Posterior cingulate gyrus (tissue), 11 donors: ENCODE data around the gene ANXA11.
"Not testable (repeated sequence)": the region's sequence is repeated elsewhere in the genome, so short reads cannot be mapped to it uniquely, and the experiment has no call there.

Experiments used
- DNase-seq, 10 donors: peaks; one replicate each; pipeline versions ENCODE4 v3.0.0 to v3.0.0-alpha.2; 2020 to 2021; ENCODE audit warnings: mixed read lengths in 3 of 10
- intact Hi-C: fragments of 100-400 bp; cut with DNase I; formaldehyde crosslinking; loops from one replicate; pipeline ENCODE4 v1.15.1; 2023

Gene ANXA11

DNA sequence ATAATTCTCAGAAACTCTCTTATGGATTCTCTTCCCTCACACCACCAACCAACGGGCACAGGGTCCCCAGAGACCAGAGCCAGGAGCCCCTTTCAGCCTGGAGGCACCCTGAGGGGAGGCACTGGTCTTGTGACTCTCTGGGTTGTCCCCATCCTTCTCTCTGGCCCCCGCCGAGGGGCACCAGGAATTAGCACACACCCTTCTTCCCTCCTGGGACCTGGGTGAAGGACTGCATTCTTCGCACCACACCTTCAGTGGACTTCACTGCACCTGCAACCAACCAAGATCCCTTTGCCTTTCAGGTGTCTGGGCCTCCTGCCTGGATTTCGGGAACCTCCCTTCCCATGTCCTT, 50.7 kb downstream of the ANXA11 start:
- intact Hi-C loops: no loop called here
- DNase-seq: peak in 3 of 10 donors; percentile 42 to 59 (median 58)

DNA sequence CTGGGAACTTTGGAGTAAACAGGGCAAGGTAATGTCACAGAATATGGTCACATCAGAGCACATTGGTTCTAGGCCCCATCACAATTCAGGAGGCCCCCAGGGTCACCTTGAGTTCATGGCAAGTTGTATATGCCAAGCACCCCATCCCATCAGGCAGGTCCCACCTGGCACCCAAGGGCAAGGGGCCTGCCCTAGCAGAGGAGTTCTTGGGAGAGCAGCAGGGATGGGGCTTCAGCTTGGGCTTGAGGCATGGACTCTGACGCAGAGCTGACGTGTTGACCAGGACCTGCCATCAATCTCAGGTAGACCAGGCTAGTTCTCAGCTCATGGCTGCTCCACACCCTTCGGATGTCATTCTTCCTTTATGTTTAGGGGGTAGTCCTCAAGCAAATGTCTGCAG, 51.9 kb downstream of the ANXA11 start:
- peak in 3 of 10 donors; percentile 12 to 49 (median 49) for DNase-seq

DNA sequence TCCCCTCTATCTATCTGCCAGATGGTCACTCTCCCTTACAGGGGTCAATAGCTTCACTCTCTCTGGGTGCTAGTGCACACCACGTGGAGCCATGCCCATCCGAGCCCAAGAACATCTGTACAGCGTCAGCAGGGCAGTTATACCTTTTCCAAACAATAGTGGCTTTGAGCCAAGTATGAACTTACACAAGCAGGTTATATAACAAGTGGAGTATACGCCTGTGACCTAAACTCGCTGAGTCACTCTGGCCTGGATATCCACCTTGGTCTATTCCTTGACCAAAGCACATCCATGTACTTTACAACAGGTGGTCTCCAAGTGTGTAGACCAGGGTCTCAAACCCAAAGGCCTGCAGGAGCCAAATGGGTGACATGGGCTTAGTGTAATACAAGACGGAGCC, 52.5 kb downstream of the ANXA11 start:
- peak in 3 of 10 donors; percentile 6 to 18 (median 9) for DNase-seq
- intact Hi-C loops: no loop called here

More for the DNA sequence above, 51.9 kb downstream of the ANXA11 start:
- intact Hi-C loops: no loop called here

DNA sequence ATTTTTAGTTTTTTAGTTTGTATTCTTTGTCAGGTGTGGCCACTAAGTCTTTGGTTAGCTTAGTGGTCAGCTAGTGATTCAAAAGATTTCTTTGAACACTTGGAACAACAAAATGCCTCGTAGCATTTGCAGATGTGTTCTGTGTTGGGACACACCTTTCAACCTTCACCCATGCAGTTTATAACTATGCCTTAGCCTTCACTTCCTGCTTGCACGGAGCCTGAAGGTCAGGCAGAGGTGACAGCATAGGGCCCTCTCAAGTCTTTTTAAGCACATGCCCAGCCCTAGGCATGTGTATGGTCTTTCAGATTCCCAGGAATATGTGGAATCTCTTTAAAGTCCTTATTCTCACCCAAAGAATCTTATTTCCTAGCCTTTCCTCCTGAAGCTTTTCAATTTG, 55.2 kb downstream of the ANXA11 start:
- DNase-seq: peak in 1 of 10 donors; percentile 12
- intact Hi-C loops: no loop called here

DNA sequence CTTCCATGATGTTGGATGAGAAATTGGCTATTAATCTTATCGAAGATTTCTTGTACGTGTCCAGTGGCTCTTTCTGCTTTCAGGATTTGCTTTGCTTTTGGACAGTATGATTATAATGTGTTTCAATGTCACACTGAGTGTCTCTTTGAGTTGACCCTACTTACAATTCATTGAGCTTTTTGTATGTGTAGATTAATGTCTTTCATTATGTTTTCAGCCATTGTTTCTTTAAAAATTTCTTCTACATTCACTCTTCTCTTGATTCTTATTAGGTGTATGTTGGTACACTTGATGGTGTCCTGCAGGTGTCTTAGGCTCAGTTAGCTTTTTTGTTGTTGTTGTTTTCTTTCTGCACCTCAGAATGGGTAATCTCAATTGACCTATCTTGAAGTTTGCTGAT, 56.2 kb downstream of the ANXA11 start:
- intact Hi-C loops: no loop called here

DNA sequence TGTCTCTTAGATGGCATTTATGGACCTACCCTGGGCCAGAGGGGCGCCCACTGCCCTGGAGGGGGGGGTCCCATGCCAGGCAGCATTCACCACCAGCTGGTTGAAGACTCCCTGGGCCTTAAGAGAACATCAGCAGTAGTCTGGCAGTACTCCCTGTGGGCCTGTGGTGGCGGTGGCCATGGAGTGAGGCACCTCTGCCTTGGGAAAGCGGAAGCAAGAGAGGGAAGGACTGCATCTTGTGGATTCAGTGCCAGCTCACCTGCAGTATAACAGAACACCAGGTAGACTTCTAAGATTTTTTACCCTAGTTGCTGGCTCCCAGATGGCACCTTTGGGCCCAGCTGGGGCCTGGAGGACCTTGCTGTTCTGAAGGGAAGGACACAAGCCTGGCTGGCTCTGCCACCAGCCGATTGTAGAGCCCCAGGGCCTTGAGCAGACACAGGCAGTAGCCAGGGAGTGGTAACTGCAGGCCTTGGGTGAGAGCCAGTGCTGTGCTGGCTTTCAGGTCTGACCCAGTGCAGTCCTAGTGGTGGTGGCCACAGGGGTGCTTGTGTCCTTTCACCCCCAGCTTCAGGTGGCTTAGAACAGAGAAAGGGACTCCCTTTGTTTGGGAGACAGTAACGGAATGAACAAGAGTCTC, 57.1 kb downstream of the ANXA11 start:
- DNase-seq: peak in 2 of 10 donors; percentile 39 to 76
- intact Hi-C loops: no loop called here

More for the DNA sequence above, 56.2 kb downstream of the ANXA11 start:
- no peak for DNase-seq

DNA sequence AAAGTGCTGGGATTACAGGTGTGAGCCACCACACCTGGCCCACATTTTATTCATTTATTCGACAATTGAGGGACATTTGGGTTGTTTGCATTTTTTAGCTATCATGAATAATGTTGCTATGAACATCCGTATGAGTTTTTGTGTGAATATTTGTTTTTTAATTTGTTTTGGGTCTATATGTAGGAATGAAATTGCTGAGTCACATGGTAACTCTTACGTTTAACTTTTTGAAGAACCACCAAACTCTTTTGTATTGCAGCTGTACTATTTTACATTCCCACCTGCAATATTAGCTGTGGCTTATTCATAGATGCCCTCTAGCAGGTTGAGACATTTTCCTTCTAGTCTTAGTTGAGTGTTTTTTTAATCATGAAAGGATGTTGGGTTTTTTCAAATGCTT, 58.4 kb downstream of the ANXA11 start:
- intact Hi-C loops: no loop called here
- DNase-seq: no peak

DNA sequence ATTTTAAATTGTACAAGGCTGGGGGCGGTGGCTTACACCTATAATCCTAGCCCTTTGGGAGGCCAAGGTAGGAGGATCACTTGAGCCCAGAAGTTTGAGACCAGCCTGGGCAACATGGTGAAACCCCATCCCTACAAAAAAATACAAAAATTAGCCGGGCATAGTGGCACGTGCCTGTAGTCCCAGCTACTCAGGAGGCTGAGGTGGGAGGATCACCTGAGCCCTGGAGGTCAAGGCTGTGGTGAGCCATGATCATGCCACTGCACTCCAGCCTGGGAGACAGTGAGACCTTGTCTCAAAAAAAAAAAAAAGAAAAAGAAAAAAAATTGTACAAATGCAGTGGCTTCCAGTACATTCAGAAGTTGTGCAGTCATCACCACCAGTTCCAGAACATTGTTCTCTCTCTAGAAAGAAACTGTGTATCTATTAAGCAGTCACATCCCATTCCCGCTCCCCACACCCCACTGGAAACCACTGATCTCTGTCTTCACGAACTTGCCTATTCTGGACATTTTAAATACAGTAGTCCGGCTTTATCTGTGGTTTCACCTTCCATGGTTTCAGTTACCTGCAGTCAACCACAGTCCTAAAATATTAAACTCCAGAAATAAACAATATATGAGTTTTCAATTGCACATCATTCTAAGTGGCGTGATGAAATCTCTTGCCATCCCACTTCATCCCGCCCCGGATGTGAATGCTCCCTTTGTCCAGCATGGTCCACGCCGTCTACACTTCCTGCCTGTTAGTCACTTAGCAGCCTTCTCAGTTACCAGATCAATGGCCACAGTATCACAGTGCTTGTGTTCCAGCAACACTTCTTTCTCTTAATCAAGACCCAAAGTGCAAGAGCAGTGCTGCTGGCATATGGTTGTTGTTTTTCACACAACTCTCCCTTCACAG, 59.7 kb downstream of the ANXA11 start:
- intact Hi-C loops: loop anchor here (2.0 kb wide), 1 partner anchor 75 kb away; no protein-coding TSS in a partner anchor
- DNase-seq: peak in 3 of 10 donors; percentile 35 to 69 (median 67)

DNA sequence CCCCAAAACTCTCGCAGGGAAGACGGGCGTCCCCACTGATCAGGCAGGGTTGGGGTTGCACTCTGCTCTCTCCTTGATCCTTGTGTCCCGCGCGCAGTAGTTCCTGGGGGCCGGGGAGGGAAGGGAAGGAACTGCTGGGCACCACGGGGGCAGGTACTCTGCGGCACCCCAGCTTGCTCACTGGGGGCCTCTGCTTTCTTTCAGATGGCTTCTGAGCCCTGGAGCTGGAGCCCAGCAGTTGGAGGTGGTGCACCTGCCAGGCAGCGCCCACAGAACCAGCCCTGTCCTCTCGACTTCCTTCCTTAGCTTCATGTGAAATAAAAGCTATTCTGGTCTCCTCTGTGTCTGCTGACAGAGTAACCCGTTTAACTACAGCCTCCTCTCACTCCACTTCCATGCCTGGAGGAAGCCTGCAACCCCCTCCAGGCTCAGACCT, 60.6 kb downstream of the ANXA11 start:
- intact Hi-C loops: loop anchor here (2.0 kb wide), 1 partner anchor 76 kb away; no protein-coding TSS in a partner anchor
- peak in 3 of 10 donors; percentile 70 to 84 (median 76) for DNase-seq

DNA sequence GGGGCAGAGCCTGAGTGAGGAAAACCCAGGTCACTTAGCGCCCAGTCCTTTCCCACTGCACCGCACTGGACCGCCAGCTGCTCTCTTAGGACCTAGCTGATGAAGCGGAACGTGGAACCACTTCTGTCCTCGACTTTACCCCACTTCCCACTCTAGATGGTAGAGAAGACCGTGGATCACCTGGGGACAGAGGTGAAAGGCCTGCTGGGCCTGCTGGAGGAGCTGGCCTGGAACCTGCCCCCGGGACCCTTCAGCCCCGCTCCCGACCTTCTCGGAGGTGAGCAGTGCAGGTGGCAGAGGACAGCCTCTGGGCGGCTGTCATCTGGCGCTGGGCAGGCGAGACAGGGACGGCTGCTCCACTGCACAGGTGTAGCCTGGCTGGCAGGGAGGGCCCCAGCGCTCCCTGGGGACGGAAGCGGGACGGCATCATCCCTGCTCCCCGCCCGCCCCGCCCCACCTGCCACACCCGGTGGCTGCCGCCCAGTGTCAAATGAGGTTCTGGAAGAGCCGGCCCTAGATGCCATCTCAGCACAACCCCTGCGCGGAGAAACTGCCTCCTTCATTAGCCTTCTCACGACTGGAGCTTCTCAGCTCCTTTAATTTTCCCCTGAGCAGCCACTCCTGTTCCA, 61.2 kb downstream of the ANXA11 start:
- DNase-seq: peak in 3 of 10 donors; percentile 71 to 85 (median 81)
- intact Hi-C loops: loop anchor here (2.0 kb wide), 1 partner anchor 77 kb away; no protein-coding TSS in a partner anchor

DNA sequence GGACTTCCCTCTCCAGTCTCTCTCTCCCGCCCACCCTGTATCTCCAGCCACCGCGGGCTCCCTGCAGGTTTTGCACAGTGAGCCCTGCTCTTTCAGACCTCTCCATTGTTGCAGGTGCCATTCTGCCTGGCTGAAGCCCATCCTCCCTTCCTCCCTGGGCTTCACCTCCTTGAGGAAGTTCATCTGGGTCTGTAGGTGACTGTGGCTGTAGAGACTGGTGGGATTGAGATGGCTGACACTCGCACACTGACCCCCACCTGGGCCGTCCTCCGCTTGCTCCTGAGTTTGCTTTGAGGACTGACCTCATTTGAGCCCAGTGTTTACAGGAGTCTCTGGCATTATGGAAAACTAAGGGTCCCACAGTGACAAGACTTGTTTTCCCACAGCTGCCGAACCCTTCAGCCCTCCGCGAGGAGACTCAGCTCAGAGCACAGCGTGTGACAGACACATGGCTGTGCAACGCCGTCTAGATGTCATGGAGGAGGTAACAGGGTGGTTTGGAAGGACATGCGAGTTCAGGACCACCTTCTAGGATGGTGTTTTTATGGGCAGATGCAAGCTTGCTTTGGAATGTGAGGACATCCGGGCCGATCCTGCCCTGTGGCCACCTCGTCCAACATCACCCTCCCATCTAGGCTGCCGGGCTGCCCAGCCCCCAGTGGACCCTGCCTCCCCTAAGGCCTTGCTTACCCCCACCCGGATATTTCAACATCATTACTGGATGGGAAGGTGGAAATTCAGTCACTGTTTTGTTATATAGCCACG, 63.5 kb downstream of the ANXA11 start:
- intact Hi-C loops: no loop called here
- peak in 1 of 10 donors; percentile 66 for DNase-seq

DNA sequence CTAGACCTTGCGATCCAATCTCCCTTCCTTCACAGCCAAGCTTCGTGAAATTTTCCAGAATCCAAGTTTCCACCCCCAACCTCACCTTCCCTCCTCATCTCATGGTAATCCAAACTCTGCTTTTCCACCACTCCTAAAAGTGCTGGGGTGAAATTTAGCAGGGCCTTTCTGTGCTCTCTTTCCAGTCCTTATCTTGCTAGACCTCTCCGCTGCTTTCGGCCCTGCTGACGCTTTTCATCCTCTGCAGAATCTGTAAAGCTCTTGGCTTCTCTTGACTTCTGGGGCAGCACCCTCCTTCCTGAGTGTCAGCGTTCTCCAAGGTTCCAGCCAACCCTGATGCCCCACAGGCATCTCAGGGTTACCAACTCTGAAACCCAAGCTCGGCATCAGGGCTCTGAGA, 65.1 kb downstream of the ANXA11 start:
- no peak for DNase-seq
- intact Hi-C loops: no loop called here

DNA sequence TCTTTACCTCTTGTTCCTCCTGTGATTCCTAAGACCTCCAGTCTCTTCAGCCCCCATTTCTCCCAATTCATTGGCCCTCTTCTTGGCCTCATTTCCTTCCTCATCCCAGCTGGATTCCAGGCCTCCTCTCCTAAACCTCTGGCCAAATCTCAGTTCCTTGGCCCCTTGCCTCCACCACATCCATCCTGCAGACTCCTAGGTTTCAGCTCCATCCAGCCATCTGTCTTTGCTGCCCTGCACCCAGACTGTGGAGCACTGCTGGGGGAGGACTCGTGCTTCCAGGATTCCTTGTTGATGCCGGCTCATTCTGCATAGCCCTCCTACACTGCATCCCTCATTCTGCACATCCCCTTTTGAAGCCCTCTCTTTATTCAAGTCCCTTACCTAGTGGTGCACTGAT, 66.1 kb downstream of the ANXA11 start:
- intact Hi-C loops: no loop called here
- peak in 1 of 10 donors; percentile 43 for DNase-seq

DNA sequence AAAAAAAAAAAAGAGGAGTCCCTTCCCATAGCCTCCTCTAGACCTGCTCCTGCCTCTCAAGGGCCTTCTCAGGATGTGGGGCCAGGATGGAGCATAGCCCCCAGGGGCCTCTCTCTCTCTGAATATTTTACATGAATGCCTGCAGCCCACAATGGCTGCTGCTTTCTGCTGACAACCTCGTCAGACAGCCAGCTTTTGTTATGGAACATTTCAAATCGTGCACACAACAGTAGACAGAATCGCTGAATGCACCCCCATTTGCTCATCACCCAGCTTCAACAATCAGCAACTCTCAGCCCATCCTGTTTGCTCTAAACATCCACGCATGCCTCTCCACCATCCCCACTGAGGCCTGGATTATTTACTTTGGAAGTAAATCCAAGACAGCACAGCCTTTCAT, 67.4 kb downstream of the ANXA11 start:
- intact Hi-C loops: no loop called here
- DNase-seq: no peak

DNA sequence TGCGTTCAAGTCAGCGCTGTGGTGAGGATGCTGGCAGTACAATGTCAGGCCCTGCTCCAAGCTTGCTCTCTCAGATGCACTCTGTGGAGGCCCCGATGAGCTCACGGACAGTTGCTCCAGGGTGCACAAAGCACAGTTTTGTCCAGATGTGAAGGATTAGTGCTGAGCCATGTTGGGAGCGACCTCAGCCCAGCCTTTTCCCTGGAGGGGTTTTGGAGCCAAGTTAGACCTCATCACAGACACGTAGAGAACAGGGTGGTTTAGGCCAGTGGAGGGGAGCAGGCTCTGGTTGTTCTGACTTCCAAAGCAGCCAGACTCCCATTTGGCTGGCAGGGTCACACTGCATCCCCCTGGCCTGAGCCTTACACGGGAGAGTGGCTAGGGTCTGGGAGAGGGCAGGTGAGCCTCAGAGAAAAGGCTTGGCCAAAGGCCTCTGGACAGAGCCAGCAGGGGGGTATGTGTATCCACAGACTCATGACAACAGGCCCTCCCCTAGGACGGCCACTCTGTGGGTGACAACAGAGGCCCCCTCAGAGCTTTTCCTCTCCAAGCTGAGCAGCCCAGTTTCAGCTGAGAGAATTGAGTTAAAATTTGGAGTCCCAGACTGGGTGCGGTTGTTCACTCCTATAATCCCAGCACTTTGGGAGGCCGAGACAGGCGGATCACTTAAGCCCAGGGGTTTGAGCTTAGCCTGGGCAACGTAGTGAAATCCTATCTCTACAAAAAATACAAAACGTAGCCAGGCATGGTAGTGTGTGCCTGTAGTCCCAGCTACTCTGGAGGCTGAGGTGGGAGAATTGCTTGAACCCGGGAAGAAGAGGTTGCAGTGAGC, 68.1 kb downstream of the ANXA11 start:
- intact Hi-C loops: no loop called here
- DNase-seq: peak in 2 of 10 donors; percentile 34 to 49

DNA sequence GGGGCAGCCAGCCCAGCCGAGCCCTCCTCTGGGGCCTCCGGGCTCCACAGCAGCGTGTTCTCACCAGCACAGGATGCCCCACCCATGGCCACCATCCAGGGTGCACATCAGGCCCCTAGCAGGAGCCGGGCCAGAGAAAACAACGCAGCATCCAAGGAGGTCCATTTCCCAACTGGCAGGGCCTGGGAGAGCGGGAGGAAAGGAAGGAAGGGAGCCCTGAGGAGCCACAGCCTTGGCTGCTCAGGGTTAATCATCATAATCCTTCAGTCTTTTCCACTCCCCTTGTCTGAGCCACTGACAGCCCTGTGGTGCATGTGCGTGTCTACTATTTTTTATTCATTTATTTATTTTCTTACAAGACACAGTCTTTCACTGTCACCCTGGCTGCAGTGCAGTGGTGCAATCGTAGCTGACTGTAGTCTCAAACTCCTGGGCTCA, 69.2 kb downstream of the ANXA11 start:
- intact Hi-C loops: no loop called here
- DNase-seq: peak in 1 of 10 donors; percentile 72

DNA sequence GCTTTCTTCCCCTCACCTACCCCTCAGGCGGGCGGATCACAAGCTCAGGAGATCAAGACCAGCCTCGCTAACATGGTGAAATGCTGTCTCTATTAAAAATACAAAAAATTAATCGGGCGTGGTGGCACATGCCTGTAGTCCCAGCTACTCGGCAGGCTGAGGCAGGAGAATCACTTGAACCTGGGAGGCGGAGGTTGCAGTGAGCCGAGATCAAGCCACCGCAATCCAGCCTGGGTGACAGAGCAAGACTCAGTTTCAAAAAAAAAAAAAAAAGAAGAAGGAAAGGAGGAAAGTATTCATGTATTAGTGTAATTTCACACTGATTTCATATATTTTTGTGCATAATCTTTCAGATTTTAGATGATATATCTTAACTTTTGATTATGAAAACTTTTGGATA, 71.7 kb downstream of the ANXA11 start:
- DNase-seq, intact Hi-C loops: not testable (repeated sequence)

DNA sequence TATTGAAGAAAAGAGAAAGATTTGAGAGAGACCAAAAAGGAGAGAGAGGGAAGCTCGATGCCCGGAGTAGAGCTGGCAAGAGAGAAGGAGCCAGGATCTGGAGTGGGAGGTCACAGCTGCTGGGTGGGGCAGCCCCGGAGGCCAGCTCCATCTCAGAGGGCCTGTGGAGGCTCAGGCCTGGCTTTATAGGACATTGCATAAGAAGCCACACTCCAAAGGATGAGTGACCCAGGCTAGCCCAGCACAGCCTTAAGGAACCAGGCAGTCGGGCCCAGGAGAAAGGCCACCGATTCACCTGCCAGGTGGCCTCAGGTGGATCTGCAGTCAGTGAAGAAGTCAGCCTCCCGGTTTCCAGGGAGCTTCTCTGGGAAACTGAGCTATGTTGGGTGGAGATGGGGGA, 72.1 kb downstream of the ANXA11 start:
- no peak for DNase-seq
- intact Hi-C loops: no loop called here
